Psoas muscle (tissue), 8 donors: ENCODE results near the gene OR2K2. TPM values are rescaled to one million over a fixed set of nuclear protein-coding genes. Genes with fewer than 3 reads are reported as not detected.
"Not testable (repeated sequence)": the region's sequence is repeated elsewhere in the genome, so short reads cannot be mapped to it uniquely, and the experiment has no call there.

ENCODE experiments used
- ATAC-seq, 4 donors: fragments of 200-7000 bp; cut with Tn5 transposase; one replicate each; pipeline ENCODE4 v1.9.1; 2020; ENCODE audit warnings: moderate library complexity in 3 of 4, mild to moderate bottlenecking in 2 of 4
- DNase-seq, 2 donors: peaks; one replicate each; pipeline ENCODE4 v3.0.0-alpha.2; 2020
- H3K27ac ChIP-seq: fragments of 200-600 bp; one replicate; pipeline ENCODE4 v1.8.0; 2022
- H3K27me3 ChIP-seq, 3 donors: fragments of 200-600 bp in 1 of 3; one replicate each; pipeline versions ENCODE4 v1.6.1 to v1.8.0; 2013 to 2022; ENCODE audit warnings: low read length in 2 of 3, mild to moderate bottlenecking in 2 of 3, moderate library complexity in 1 of 3; ENCODE audit not compliant: insufficient read depth in 3 of 3
- H3K36me3 ChIP-seq, 2 donors: fragments of 200-600 bp in 1 of 2; one replicate each; pipeline versions ENCODE4 v1.6.1 to v1.8.0; 2013 to 2022; ENCODE audit warnings: low read depth in 1 of 2, mild to moderate bottlenecking in 1 of 2, moderate library complexity in 1 of 2; ENCODE audit not compliant: insufficient read depth in 1 of 2
- H3K4me1 ChIP-seq: fragments of 200-600 bp; one replicate; pipeline ENCODE4 v1.8.0; 2022
- H3K4me3 ChIP-seq: fragments of 200-600 bp; one replicate; pipeline ENCODE4 v1.8.0; 2022; ENCODE audit warnings: mild to moderate bottlenecking
- H3K9me3 ChIP-seq: fragments of 200-600 bp; one replicate; pipeline ENCODE4 v1.8.0; 2022
- CTCF ChIP-seq: fragments of 200-600 bp; IDR thresholded peaks from one replicate; pipeline ENCODE4 v1.8.0; 2022; ENCODE audit warnings: antibody characterized with exemption
- WGBS, 3 donors: extraction: QIAGEN DNeasy Blood & Tissue Kit; methylation state at CpG; one replicate each; pipeline versions ENCODE4 v1.1.6 to v1.1.7; 2013; 5-methylcytosine and 5-hydroxymethylcytosine counted together
- intact Hi-C, 2 donors: fragments of 100-400 bp; cut with DNase I; formaldehyde crosslinking; loops; one replicate each; pipeline versions ENCODE4 v1.11.0 to v1.14.2; 2022
- polyA plus RNA-seq, 3 donors: library from polyadenylated mRNA; stranded (reverse); fragments of 200-250 nt; gene quantifications; one replicate each; pipeline ENCODE4 v1.2.3, GENCODE V29; 2013
- total RNA-seq, 4 donors: library from RNA; stranded (reverse); fragmentation: NEBNext Ultra II Directional in 2 of 4; extraction: Animal tissue kit (Norgen Biotek cat#: 25700) in 2 of 4; gene quantifications; one replicate each; pipeline versions ENCODE4 v1.2.1 to v1.2.4, GENCODE V29; 2021 to 2023
- donor health status: healthy with polysubstance abuse.
- donor health status: DM: no; HTN: no; CAD: no; lungs with moderate emphysema.
- donor health status: Bipolar disorder and iron deficiency.
- donor health status: healthy.
- donor health status: DM: yes; HTN: yes; CAD: no.
- donor health status: DM: no; HTN: no; CAD: no.
- donor health status: DM: no; HTN: no; CAD: no.
- donor health status: DM: yes; HTN: yes; CAD: no.

Gene OR2K2
- total and polyA plus RNA-seq, 7 donors, result 0.13 to 12.6 (median 0.41) TPM; not detected in 3

GRCh38 chr9:111300140-111300735 is 29.8 kb downstream of the OR2K2 start:
- no peak overlapping the region for H3K27ac ChIP-seq
- no peak overlapping the region for H3K4me3 ChIP-seq
- DNase-seq, result no peak
- 70 to 76% (median 74%) methylated on average over 4 of the region's 4 CpGs for WGBS, 3 donors
- H3K4me1 ChIP-seq, result no peaks in the 10 kb centered on the region
- H3K36me3 ChIP-seq, result no peaks in the 10 kb centered on the region
- no peak for TF ChIP-seq CTCF
- intact Hi-C loops, result loop anchor here in 1 of 2 donors (5.0 kb wide), 1 partner anchor 663 kb away; no protein-coding TSS in a partner anchor
- no peaks in the 10 kb centered on the region for H3K27me3 ChIP-seq
- no peak for ATAC-seq
- H3K9me3 ChIP-seq, result no peaks in the 10 kb centered on the region

DNA sequence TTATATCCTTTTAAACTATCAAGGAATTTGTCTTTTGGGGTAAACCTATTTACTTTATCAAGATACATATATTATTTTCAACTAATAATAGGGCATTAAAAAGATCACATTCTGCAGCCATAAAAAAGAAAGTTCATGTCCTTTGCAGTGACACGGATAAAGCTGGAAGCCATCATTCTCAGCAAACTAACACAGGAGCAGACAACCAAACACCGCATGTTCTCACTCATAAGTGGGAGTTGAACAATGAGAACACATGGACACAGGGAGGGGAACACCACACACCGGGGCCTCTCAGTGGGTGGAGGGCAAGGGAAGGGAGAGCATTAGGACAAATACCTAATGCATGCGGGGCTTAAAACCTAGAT is 30.4 kb downstream of the OR2K2 start:
- DNase-seq, H3K36me3 ChIP-seq, intact Hi-C loops, H3K4me1 ChIP-seq, H3K4me3 ChIP-seq, H3K9me3 ChIP-seq, H3K27me3 ChIP-seq, H3K27ac ChIP-seq: not testable (repeated sequence)
- 36 to 38% (median 38%) methylated on average over 4 of the region's 4 CpGs for WGBS, 3 donors
- peak in 1 of 4 donors; percentile 13 for ATAC-seq

DNA sequence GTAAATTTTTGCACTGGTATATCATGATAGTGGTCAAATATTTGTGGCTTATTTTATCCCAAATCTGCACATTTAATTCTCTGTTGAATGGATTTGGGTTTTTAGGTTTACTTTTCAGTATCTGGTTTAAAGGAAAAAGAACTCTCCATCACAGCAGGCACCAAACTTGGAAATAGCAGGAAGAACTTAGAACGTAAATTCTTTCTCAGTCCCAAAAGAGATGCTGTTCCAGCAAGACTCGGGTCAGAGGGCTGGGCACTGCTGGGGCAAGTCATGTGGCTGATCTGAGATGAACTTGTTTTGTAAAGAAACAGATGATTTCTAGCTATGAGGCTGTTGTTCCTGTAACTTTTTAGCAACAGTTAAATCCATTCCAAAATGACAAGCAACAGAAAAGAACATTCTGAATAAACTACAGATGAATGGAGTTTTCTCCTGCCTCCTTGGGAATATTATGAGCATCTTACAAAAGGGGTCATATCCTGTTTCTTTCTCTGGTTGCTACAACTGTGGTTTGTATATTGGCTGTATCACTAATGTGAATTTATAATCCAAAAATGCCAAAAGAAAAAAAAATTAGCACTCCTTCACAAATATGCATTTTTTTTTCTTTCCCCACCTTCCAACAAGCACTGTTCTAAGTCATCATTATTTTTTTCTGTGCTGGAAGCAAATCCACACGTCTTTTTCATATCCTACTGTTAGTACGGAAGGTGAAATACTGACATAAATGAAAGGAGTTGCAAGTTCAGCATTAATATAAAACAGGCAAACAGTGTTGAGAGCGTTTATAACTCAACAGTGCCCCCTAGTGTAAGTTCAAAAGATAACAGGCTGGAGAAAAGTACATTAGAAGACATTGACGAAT is 31.1 kb downstream of the OR2K2 start:
- Histone ChIP-seq H3K27me3 (no peaks in the 10 kb centered on the region), H3K27ac (no peak overlapping the region), H3K9me3 (no peaks in the 10 kb centered on the region), H3K36me3 (no peaks in the 10 kb centered on the region), H3K4me3 (no peak overlapping the region), H3K4me1 (no peaks in the 10 kb centered on the region)
- ATAC-seq, result peak; percentile 54 to 81 (median 62)
- WGBS, 3 donors, result 8 to 19% (median 9%) methylated on average over 6 of the region's 6 CpGs
- intact Hi-C loops, result no loop called here
- peak; percentile 77 for TF ChIP-seq CTCF
- peak; percentile 45 to 82 for DNase-seq

- Histone ChIP-seq H3K27ac (no peak overlapping the region), H3K36me3 (no peaks in the 10 kb centered on the region), H3K27me3 (no peaks in the 10 kb centered on the region), H3K9me3 (no peaks in the 10 kb centered on the region), H3K4me1 (no peaks in the 10 kb centered on the region), H3K4me3 (no peak overlapping the region)
- ATAC-seq, result no peak
- no peak for DNase-seq
- no peak for TF ChIP-seq CTCF
- intact Hi-C loops, result no loop called here
- WGBS, 3 donors, result 78 to 80% (median 79%) methylated on average over 6 of the region's 6 CpGs
Observed at GRCh38 chr9:111298111-111298510, 31.9 kb downstream of the OR2K2 start.

- H3K4me3 ChIP-seq, result no peak overlapping the region
- ATAC-seq (no peak), DNase-seq (no peak)
- 89 to 90% (median 89%) methylated on average over 2 of the region's 2 CpGs for WGBS, 3 donors
- H3K4me1 ChIP-seq, result no peaks in the 10 kb centered on the region
- no peaks in the 10 kb centered on the region for H3K27me3 ChIP-seq
- no peaks in the 10 kb centered on the region for H3K36me3 ChIP-seq
- intact Hi-C loops, result no loop called here
- no peaks in the 10 kb centered on the region for H3K9me3 ChIP-seq
- TF ChIP-seq CTCF, result no peak
- no peak overlapping the region for H3K27ac ChIP-seq
Observed at GRCh38 chr9:111297066-111297824, 32.8 kb downstream of the OR2K2 start.
